Gastrocnemius medialis (tissue), 4 donors: ENCODE data around the gene TIGD1.

Source experiments
- CTCF ChIP-seq, 5 experiments: fragments of 450-650 bp in 3 of 5; fragments of 200-600 bp in 2 of 5; sonication (generic) in 2 of 5; IDR thresholded peaks in 4 of 5; conservative IDR thresholded peaks in 1 of 5; 1 replicate in 4 of 5; 2 replicates in 1 of 5; pipeline ENCODE4 v1.5.1; 2016 to 2019; ENCODE audit warnings: antibody characterized with exemption in 5 of 5, mild to moderate bottlenecking in 3 of 5, moderate library complexity in 3 of 5
- POLR2A ChIP-seq, 2 donors: fragments of 450-650 bp; IDR thresholded peaks; one replicate each; pipeline ENCODE4 v1.6.1; 2017; ENCODE audit warnings: antibody characterized with exemption in 2 of 2, mild to moderate bottlenecking in 2 of 2, moderate library complexity in 2 of 2

GRCh38 chr2:232535761-232536530 is 14.4 kb downstream of the TIGD1 start:
- no peak for TF ChIP-seq CTCF (IDR thresholded peaks at IDR 0.05 in 4 of 5, conservative IDR thresholded peaks at IDR 0.05 in 1 of 5)
- TF ChIP-seq POLR2A (IDR thresholded peaks at IDR 0.05), result no peak
